Measurements from ENCODE around the gene ZBTB3.
"Not testable (repeated sequence)": the region's sequence is repeated elsewhere in the genome, so short reads cannot be mapped to it uniquely, and the experiment has no call there.

Gene ZBTB3

DNA sequence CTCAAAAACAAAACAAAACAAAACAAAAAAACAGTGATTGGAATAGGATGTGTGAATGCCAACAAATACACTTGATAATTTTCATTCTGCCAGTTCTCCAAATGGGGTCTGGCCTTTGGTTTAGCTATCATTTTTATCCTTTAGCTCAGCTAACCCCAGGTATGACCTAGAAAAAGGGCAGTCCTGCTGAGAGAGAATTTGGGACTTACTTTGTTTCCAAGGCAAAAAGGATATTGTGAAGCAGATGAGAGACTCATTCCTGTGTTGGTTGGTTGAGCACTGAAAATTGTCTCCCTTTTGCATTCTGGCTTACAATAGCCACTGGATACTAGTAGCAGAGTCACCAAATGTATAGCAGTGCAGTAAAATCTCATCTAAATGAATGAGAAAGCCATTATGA lies 16.8 kb downstream of the ZBTB3 start:
- H3K4me1 ChIP-seq, result peaks cover 0 to 2% (median 0%) of the 10 kb centered on the region in 4 donors
- no peaks in the 10 kb centered on the region for H3K27me3 ChIP-seq
- H3K36me3 ChIP-seq, result peaks cover 47 to 92% (median 63%) of the 10 kb centered on the region in 3 donors
- H3K4me3 ChIP-seq, result no peak overlapping the region
- H3K9me3 ChIP-seq, result no peaks in the 10 kb centered on the region
- TF ChIP-seq, protein P1, sequence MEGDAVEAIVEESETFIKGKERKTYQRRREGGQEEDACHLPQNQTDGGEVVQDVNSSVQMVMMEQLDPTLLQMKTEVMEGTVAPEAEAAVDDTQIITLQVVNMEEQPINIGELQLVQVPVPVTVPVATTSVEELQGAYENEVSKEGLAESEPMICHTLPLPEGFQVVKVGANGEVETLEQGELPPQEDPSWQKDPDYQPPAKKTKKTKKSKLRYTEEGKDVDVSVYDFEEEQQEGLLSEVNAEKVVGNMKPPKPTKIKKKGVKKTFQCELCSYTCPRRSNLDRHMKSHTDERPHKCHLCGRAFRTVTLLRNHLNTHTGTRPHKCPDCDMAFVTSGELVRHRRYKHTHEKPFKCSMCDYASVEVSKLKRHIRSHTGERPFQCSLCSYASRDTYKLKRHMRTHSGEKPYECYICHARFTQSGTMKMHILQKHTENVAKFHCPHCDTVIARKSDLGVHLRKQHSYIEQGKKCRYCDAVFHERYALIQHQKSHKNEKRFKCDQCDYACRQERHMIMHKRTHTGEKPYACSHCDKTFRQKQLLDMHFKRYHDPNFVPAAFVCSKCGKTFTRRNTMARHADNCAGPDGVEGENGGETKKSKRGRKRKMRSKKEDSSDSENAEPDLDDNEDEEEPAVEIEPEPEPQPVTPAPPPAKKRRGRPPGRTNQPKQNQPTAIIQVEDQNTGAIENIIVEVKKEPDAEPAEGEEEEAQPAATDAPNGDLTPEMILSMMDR (IDR thresholded peaks at IDR 0.05), result no peak
- intact Hi-C loops (cut with DNase I; ENCODE audit: low total_unique reads), result no loop called here
- DNase-seq, result no peak
- H3K27ac ChIP-seq, result no peak overlapping the region

DNA sequence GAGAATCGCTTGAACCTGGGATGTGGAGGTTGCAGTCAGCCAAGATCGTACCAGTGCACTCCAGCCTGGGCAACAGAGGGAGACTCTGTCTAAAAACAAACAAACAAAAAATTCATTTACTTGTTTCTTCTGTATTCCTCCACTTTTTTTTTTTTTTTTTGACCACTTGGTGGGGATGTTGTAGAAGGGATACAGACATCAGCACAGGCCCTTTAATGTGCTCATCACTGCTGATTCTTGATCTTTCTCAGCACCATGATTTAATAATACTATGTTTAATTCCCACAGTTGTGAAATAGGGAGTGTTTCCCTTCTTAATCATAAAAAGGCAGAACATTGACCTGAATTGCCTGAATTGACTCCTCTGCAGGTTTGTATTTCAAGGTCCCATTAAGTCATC lies 21.1 kb downstream of the ZBTB3 start:
- peaks cover 29 to 68% (median 38%) of the 10 kb centered on the region in 3 donors for H3K36me3 ChIP-seq
- DNase-seq, result no peak
- H3K27me3 ChIP-seq, result no peaks in the 10 kb centered on the region
- TF ChIP-seq, protein P1 (IDR thresholded peaks at IDR 0.05), result no peak
- H3K27ac ChIP-seq, result no peak overlapping the region
- H3K4me3 ChIP-seq, result no peak overlapping the region
- intact Hi-C loops (cut with DNase I; ENCODE audit: low total_unique reads), result no loop called here
- H3K4me1 ChIP-seq, result peaks cover 0 to 29% (median 23%) of the 10 kb centered on the region in 4 donors
- H3K9me3 ChIP-seq, result no peaks in the 10 kb centered on the region

DNA sequence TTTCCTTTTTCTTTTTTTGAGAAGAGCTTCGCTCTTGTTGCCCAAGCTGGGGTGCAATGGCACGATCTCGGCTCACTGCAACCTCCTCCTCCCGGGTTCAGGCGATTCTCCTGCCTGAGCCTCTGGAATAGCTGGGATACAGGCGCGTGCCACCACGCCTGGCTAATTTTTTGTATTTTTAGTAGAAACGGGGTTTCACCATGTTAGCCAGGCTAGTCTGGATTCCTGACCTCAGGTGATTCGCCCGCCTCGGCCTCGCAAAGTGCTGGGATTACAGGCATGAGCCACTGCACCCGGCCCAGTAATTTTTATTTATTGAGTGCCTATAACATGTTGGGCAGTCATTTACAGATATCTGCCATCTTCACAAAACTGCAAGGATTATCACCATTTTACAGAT lies 23.9 kb downstream of the ZBTB3 start:
- peak overlapping the region; percentile 85 to 89 for H3K4me3 ChIP-seq
- H3K9me3 ChIP-seq; H3K27me3 ChIP-seq; DNase-seq; intact Hi-C loops (cut with DNase I; ENCODE audit: low total_unique reads): not testable (repeated sequence)
- peaks cover 9 to 40% (median 19%) of the 10 kb centered on the region in 3 donors for H3K36me3 ChIP-seq
- H3K27ac ChIP-seq, result peak overlapping the region in 1 of 2 donors; percentile 90
- H3K4me1 ChIP-seq, result peaks cover 0 to 41% (median 31%) of the 10 kb centered on the region in 4 donors

DNA sequence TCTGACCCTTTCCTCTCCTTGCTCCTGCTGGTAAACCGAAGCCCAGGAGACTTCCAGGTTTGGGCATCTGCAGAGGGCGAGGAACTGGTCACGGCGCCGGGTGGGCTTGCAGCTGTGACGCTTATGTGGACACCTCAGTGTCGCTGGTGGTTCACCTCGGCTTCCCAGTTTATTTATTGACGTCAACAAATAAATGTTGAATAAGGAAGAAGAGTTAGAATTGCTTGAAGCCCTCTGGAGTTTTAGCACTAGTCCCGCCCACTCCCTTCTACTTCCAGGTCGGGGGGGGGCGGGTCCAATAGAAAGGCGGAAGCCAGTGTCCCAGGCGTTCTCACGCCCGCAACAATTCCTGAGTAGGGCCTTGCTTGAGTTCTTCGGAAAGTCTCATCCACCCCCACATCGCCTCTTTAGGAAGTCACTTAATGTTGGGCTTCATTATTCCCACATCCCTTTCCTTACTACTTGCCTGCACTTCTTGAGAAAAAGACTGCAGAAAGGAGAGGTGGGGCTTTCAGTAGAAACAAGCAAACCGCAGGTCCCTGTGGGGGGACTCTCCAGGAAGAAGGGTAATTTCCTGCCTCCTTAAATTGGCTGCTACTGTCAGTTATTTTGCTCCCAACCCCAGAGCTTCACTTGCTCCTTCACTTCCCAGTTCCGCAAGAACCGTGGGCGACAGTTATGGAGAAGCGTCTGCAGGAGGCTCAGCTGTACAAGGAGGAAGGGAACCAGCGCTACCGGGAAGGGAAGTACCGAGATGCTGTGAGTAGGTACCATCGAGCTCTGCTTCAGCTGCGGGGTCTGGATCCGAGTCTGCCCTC lies 25.6 kb downstream of the ZBTB3 start, which contains the start of gene TTC9C:
Gene TTC9C (plus strand): TSS at position 316 of the 818 bp plus-strand sequence. CDS start 363 bp downstream, at position 679.
- TF ChIP-seq, protein P1 (IDR thresholded peaks at IDR 0.05), result no peak
- H3K4me3 ChIP-seq, result peak within 1 kb of the TSS; percentile 85 to 89
- H3K36me3 ChIP-seq, result peaks cover 12 to 30% (median 13%) of the 10 kb centered on the region in 3 donors
- peak within 1 kb of the TSS; percentile 88 to 90 for H3K27ac ChIP-seq
- intact Hi-C loops (cut with DNase I; ENCODE audit: low total_unique reads), result loop anchor here (1.0 kb wide), 1 partner anchor 26 kb away; the partner anchor contains the start of gene ZBTB3
- no peaks in the 10 kb centered on the region for H3K9me3 ChIP-seq
- peaks cover 0 to 58% (median 44%) of the 10 kb centered on the region in 4 donors for H3K4me1 ChIP-seq
- no peaks in the 10 kb centered on the region for H3K27me3 ChIP-seq
- DNase-seq, result peak; percentile 93 to 94

DNA sequence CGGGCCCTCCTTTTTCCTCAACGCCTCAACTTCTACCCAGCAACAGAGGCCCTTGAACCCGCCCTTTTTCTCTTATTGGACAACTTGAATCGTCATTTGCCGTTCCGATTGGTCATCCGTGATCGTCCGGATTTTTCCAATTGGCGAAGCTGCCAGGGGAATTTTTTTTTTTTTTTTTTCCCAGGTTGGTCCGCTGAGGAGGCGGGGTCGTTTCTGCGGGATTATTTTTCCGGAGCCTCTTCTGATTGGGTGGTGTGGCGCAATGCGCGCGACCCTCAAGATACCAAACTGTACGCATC lies 26.1 kb downstream of the ZBTB3 start:
- peak; percentile 87 to 93 for DNase-seq
- H3K36me3 ChIP-seq, result peaks cover 15 to 30% (median 15%) of the 10 kb centered on the region in 3 donors
- peak overlapping the region; percentile 85 to 89 for H3K4me3 ChIP-seq
- no peaks in the 10 kb centered on the region for H3K9me3 ChIP-seq
- H3K4me1 ChIP-seq, result peaks cover 0 to 62% (median 46%) of the 10 kb centered on the region in 4 donors
- H3K27me3 ChIP-seq, result no peaks in the 10 kb centered on the region
- TF ChIP-seq, protein P1 (IDR thresholded peaks at IDR 0.05), result no peak
- intact Hi-C loops (cut with DNase I; ENCODE audit: low total_unique reads), result loop anchor here (1.0 kb wide), 1 partner anchor 26 kb away; the partner anchor contains the start of gene ZBTB3
- peak overlapping the region; percentile 88 to 90 for H3K27ac ChIP-seq

Measured in tibial artery (tissue), 4 donors.